NCI-H345 treated with DMSO at 0.1 percent for 48 hours (cell line): Measurements from ENCODE around the gene VWA3A.
"Not testable (repeated sequence)": the region's sequence is repeated elsewhere in the genome, so short reads cannot be mapped to it uniquely, and the experiment has no call there.

Experiments
- DNase-seq: peaks from one replicate; lab custom pipeline; 2025; ENCODE audit not compliant: unreplicated experiment; lab: John Stamatoyannopoulos, UW

Gene VWA3A

GRCh38 chr16:22092143-22092933 lies at the start of gene VWA3A:
Gene VWA3A (plus strand): TSS chr16:22092541. CDS start chr16:22092638, 97 bp downstream.
- no peak for DNase-seq

GRCh38 chr16:22043882-22044281 lies 48.5 kb upstream of the VWA3A start:
- DNase-seq: not testable (repeated sequence)

DNA sequence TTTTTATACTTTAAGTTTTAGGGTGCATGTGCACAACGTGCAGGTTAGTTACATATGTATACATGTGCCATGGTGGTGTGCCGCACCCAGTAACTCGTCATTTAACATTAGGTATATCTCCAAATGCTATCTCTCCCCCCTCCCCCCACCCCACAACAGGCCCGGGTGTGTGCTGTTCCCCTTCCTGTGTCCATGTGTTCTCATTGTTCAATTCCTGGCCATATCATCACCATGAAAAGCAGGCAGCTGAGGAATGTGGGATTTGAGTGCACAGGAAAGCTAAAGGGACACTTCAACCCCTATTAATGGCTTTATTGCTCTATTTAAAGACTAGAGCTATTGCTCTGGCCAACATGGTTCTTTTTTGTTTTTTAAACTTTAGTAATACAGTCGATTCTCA lies 46.5 kb upstream of the VWA3A start:
- DNase-seq: not testable (repeated sequence)

GRCh38 chr16:22050963-22051362 lies 41.4 kb upstream of the VWA3A start:
- DNase-seq: no peak

- DNase-seq: no peak
Measured at GRCh38 chr16:22052980-22053379, 39.4 kb upstream of the VWA3A start.

- DNase-seq: no peak
Measured at GRCh38 chr16:22053921-22054341, 38.4 kb upstream of the VWA3A start.

DNA sequence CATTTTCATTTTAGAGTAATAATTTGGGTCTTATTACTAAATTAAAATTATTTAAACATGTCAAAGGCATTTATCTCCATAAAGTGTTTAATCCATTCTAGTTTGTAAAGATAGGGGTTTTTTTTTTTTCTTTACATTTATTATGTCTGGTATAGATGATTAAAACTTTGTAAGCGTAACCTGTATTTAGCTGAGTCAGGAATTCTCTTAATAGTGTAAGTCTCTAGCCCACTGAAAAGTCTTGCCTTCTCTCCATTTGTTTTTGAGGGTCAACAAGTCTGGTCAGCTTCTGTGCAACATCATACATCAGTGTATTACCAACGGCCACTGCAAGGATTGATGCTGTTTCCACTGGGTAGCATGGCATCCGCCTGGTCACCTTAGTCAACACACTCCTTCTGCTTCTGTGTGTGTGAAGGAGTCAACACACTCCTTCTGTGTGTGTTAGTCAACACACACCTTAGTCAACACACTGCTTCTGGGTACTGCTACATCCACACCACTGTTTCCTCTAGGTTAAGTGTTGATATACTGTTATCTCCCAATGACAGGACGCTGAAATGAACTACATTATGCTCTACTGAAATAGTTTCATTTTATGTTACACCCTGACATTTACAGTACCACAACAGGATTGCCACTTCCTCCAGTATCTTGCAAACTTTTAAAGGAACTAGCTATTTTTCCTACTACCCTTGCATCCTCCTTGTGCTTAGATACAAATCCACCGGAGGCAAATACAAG lies 37.3 kb upstream of the VWA3A start:
- no peak for DNase-seq

GRCh38 chr16:22055881-22056280 lies 36.5 kb upstream of the VWA3A start:
- DNase-seq: no peak

DNA sequence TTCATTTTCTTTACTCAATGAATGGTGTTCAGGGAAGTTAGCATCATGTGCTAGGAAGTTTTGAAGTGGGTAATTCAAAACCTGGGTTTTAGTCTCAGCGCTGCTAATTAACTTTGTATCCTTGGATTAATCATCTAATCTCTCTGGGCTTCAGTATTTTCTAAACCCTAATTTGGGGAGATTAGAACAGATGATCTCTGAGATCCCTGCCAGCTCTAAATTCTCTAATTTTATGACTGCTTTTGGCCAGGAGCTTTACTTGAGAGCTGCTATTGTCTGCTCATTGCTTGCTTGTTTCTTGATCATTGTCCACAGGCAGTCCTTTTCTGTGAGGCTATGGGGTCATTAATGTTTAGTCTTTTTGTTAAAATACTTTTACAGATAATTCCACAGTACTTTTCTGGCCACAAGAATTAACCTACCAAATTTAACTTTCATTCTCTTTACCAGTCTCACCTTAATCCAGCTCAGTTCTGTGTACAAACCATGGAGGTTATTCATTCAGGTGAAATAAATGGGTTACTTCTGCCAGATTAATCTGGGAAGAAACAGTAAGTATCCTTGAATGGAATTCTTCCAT lies 28.4 kb upstream of the VWA3A start:
- no peak for DNase-seq

- DNase-seq: no peak
Measured at GRCh38 chr16:22065252-22065651, 27.1 kb upstream of the VWA3A start.

DNA sequence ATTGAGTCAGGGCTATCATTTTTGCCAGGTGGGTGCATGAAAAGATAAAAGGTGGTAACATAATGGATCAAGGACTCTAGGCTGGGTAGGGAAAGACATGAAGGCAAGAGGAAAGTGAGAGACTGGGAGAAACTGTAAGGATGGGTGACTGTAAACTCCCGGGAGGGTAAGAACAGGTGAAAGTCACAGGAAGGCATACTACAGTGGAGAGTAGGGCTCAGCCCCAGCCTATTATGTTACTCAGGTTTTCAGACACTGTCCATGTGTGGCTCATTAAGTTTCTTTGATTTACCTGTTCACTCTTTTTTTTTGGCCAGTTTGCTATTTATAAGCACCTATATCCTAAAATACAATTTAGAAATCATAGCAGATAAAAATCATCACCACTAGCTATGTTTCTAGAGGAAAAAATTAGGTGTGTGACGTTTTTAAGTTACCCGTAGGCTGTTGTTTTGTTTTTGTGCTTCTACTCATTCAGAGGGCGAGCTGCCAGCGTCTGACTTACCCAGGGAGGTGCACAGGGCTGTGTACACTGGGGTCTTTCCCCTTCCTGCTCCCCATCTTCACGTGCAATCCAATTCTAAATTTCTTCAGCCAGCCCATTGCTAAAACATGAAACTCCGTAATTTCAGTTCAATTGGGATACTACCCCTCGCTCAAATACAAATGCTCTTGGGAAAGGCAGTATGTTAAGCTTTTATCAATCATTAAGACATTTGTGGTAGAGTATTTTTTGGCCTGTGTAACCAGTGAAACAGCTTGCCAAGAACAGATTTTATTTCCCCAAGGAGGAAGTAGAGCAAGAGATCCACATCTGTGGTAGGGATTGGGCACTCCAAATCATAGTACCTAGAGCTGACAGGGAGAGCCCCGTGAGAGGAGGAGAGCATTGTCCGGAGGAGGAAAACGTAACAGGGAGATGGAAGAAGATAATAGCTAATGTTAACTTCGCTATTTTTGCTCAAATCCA lies 21.7 kb upstream of the VWA3A start:
- no peak for DNase-seq

DNA sequence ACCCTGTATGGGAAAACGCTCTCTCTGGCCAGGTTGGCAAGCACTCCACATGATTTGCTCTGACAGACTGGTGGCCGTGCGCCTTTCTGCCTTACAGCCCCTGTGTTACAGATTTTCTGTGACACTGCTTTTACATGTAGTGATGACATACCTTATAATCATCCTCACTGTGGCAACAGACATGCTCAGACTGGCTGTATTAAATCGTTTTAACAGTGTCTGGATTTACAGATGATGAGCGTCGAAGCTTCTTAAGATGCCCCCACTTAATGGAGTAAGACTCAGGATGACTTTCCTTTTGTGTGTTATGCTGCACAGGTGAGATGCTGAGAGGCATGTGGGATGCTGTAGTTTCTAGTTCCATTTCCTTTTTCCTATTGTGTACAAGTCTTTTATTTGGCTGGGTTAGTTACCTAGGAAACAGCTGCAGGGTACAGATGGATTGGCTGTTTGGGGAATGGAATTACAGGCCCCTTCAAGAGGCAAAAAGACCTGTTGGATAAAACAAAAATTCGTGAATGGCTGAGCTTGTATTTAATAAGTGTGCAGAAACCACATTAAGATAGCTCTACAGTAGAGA lies 20.9 kb upstream of the VWA3A start:
- no peak for DNase-seq

DNA sequence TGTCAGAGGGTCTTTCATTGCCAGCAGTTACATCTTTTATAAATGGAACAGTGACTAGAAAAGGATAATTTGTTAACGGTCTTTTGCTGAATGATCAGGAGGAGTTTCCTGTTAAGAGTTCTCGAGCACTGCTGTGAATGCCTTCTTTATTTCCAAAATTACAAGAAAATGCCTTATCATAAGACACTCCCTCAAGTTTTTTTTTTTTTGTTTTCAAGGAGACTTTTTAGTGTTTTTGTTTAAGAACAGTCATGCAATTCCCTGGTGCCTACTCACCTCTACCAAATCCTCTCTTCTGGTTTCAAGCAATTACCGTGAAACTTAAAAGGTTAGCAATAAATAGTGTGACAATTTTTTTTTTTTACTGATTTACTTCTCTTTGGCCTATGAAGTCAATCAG lies 19.0 kb upstream of the VWA3A start:
- DNase-seq: no peak

GRCh38 chr16:22075043-22075757 lies 17.1 kb upstream of the VWA3A start:
- no peak for DNase-seq

- no peak for DNase-seq
Measured at GRCh38 chr16:22075776-22076175, 16.6 kb upstream of the VWA3A start.

DNA sequence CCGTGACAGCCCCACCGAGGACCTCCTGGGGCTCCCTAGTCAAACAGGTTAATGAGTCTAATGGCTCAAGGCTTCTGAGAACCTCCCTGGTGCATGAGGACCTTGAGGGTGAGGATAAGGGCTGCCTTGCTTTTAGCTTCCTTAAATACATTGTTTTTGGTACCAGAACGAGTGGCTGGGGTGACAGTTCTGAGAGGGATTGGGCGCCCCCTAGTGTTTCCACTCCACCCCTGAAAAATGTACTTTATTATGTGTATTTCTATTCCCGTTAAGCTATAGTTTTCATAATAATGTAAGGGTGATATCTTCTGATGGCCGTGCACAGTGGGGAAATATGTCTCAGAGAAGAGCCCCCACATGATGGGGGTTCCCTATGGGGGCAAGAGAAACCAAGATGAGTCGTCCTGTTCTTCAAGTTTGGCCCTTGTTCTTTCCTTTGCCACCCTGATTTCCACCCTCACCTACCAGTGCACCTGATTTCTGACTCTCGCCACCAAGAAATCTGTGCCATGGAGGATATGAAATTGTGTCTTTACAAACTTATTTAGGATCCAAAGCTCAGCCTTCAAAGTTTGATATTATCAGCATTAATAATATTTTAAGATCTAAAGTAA lies 14.5 kb upstream of the VWA3A start:
- peak; percentile 24 for DNase-seq

DNA sequence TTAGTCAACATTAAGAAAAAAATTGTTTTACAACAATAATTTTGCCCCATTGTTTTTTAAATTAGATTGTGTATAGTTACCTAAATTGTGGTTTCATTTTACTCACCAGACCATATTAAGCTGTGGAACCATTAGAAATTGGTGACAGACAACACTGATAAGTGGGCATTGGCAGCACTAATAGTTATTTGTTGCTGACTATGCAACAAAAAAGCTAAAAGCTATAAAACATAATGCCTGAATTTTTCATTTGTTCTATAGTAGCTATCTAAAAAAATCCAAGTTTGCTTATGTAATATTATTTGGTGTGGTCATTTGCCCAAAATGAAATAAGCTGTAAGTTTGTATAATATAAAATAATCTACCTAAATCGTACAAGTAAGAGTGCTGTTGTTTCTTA lies 13.7 kb upstream of the VWA3A start:
- no peak for DNase-seq

DNA sequence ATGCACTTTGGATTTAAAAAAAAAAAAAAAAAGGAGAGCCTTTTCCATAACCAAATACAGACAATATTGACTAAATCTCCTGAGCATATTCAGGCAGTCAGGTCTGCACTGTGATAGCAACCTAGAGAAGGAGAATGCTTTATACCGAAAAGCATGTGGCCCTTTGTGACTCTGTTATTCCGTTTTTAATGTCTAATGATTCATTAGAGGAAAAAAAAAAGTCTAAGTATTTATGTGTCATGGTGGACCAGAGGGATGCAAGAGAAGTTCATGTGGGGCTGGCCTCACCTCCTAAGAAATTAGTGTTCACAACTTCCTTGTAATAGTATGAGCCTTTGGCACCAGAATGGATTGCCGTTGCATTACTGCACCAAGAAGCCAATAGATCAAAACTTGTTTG lies 11.3 kb upstream of the VWA3A start:
- DNase-seq: no peak

DNA sequence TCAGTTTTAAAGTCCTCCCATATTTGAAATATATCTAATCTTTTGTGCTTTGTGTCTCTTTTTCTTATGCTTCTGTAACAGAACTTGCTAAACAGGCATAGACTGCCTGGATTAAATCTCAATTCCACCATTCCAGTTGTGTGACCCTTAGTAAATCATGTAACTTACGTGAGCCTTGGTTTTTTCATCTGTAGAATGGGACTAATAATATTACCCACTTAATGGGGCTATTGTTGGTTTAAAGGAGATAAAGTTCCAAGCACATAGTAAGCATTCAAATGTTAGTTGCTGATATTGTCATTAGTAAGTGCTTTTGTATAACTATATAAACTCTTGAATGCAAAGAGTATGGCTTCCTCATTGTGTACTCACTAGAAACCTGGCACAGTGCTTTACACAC lies 5.9 kb upstream of the VWA3A start:
- DNase-seq: no peak
